ENCODE results near the gene ENPP6.

- TF ChIP-seq CTCF (IDR thresholded peaks at IDR 0.05) (no peak), POLR2A (IDR thresholded peaks at IDR 0.05) (no peak), POLR2AphosphoS5 (IDR thresholded peaks at IDR 0.05) (no peak), EP300 (IDR thresholded peaks at IDR 0.05) (no peak)
Measured at GRCh38 chr4:184145596-184145995, 72.1 kb downstream of the ENPP6 start.

All from upper lobe of left lung (tissue), 4 donors.